ENCODE measurements around the gene ARL14. TPM values are rescaled to one million over a fixed set of nuclear protein-coding genes. Genes with fewer than 3 reads are reported as not detected.

ARL14 gene
- total and polyA plus RNA-seq, 2 donors (not counting 3 experiments of a cell fraction or from before 2014, with no cell fraction given) = not detected

DNA sequence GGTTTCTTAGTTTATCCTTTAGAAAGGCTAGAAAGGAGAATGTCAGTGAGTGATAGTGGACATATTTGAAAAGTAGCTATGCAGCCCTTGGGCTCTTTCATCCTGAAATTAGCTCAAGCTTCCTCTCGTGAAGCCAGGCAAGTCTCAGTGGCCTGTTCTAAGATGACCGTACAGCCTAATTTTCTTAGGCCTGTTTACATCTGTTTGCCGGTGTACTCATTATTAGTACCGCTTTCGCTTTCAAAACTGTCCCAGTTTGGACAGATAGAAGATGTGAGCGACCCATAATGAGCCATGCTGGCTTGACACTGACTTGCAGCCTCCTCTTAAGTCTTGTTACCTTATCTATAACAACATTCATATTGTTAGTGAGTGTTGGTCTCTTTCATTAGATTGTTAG is 5.7 kb upstream of the ARL14 start:
- Histone ChIP-seq H3K27ac (ENCODE audit: insufficient read depth, low read depth, low read length) (no peak overlapping the region), H3K36me3 (ENCODE audit: control insufficient read depth in 2 of 2, extremely low read depth in 1 of 2, insufficient read depth in 2 of 2, low read length in 2 of 2) (no peaks in the 10 kb centered on the region), H3K79me2 (ENCODE audit: control insufficient read depth, insufficient read depth, low read length) (no peaks in the 10 kb centered on the region), H3K9ac (replicated peaks; ENCODE audit: extremely low read depth, insufficient read depth, low read length) (no peak overlapping the region), H3K4me1 (ENCODE audit: control insufficient read depth, extremely low read depth, insufficient read depth, low read length) (peaks cover 4% of the 10 kb centered on the region), H4K20me1 (replicated peaks; ENCODE audit: control insufficient read depth, extremely low read depth, insufficient read depth, low read length) (no peaks in the 10 kb centered on the region), H3K4me3 (replicated peaks in 1 of 3; ENCODE audit: insufficient read depth in 1 of 3, low read depth in 1 of 3, low read length in 3 of 3) (no peak overlapping the region), H3K27me3 (ENCODE audit: control insufficient read depth in 2 of 2, insufficient read depth in 2 of 2, low read length in 2 of 2) (no peaks in the 10 kb centered on the region), H3K4me2 (ENCODE audit: insufficient read depth, low read length) (no peak overlapping the region), H2AFZ (ENCODE audit: low read depth, low read length) (no peak overlapping the region), H3K9me1 (replicated peaks; ENCODE audit: control insufficient read depth, extremely low read depth, insufficient read depth, low read length) (no peaks in the 10 kb centered on the region), H3K9me3 (replicated peaks; ENCODE audit: control insufficient read depth, insufficient read depth, low read length) (no peaks in the 10 kb centered on the region)
- ChIA-PET POLR2A (no interaction called here), CTCF (interaction anchor here (0.5 kb wide), 1 partner anchor 35 kb away, joined by 3 read pairs; no protein-coding TSS in a partner anchor)
- FAIRE-seq (no peak), DNase-seq (ENCODE audit: low read depth, low spot score) (no peak)
- TF ChIP-seq, protein P1, sequence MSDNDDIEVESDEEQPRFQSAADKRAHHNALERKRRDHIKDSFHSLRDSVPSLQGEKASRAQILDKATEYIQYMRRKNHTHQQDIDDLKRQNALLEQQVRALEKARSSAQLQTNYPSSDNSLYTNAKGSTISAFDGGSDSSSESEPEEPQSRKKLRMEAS (IDR thresholded peaks at IDR 0.05; ENCODE audit: insufficient read depth, insufficient read length) = no peak
- dilution Hi-C loops (cut with MboI; ENCODE audit: extremely low pct_ligation_motif_present, low sequenced_read_pairs) = no loop called here
- intact Hi-C loops (cut with micrococcal nuclease) = no loop called here
- BruUV-seq (replicated peaks) = no TSS peak

DNA sequence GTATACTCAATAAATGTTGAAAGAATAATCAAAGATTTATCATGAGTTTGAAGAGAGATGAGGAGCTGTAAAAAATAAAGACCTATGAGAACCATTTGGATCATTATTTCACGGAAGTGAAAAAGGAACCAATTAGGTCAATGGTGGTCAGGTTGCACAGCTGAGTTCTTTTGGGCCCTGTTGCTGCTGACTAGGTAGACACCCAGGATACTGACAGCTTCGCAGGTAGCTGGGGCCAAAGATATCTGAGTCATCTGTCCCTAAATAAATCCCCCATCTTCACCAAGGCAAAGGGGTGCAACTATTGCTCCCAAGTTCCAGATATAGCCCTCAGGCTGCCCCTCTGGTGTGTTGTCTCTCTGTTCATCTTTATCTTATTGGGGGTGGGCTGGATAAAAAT is 5.0 kb upstream of the ARL14 start:
- no peaks in the 10 kb centered on the region for H3K79me2 ChIP-seq (ENCODE audit: control insufficient read depth, insufficient read depth, low read length)
- H2AFZ ChIP-seq (ENCODE audit: low read depth, low read length) = no peak overlapping the region
- ChIA-PET POLR2A (no interaction called here), CTCF (interaction anchor here (0.9 to 1.0 kb wide), 2 partner anchors 11 to 15 kb away, joined by 3 to 5 read pairs; no protein-coding TSS in a partner anchor)
- intact Hi-C loops (cut with micrococcal nuclease) = no loop called here
- TF ChIP-seq GATA2 (IDR thresholded peaks at IDR 0.05; ENCODE audit: insufficient read depth, insufficient read length, low read depth, low read length) (no peak), EZH2 (IDR thresholded peaks at IDR 0.05; ENCODE audit: borderline replicate concordance, low read depth, low read length, severe bottlenecking) (no peak), POLR2AphosphoS5 (IDR thresholded peaks at IDR 0.05; ENCODE audit: insufficient read depth, low read depth, low read length) (no peak), FOS (IDR thresholded peaks at IDR 0.05; ENCODE audit: borderline replicate concordance, insufficient read depth, low read length) (no peak), MYC (IDR thresholded peaks at IDR 0.05; ENCODE audit: low read depth, low read length) (no peak), JUN (IDR thresholded peaks at IDR 0.05; ENCODE audit: borderline replicate concordance, insufficient read depth, insufficient read length, low read depth) (no peak), POLR2A (IDR thresholded peaks at IDR 0.05; ENCODE audit: low read depth, low read length) (no peak)
- TF ChIP-seq, protein P2, sequence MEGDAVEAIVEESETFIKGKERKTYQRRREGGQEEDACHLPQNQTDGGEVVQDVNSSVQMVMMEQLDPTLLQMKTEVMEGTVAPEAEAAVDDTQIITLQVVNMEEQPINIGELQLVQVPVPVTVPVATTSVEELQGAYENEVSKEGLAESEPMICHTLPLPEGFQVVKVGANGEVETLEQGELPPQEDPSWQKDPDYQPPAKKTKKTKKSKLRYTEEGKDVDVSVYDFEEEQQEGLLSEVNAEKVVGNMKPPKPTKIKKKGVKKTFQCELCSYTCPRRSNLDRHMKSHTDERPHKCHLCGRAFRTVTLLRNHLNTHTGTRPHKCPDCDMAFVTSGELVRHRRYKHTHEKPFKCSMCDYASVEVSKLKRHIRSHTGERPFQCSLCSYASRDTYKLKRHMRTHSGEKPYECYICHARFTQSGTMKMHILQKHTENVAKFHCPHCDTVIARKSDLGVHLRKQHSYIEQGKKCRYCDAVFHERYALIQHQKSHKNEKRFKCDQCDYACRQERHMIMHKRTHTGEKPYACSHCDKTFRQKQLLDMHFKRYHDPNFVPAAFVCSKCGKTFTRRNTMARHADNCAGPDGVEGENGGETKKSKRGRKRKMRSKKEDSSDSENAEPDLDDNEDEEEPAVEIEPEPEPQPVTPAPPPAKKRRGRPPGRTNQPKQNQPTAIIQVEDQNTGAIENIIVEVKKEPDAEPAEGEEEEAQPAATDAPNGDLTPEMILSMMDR (IDR thresholded peaks at IDR 0.05; ENCODE audit: extremely low read depth in 1 of 2, insufficient read depth in 1 of 2, low read depth in 1 of 2, low read length in 2 of 2) = no peak
- TF ChIP-seq, protein P1 (IDR thresholded peaks at IDR 0.05; ENCODE audit: insufficient read depth, insufficient read length) = no peak
- no peaks in the 10 kb centered on the region for H3K9me3 ChIP-seq (replicated peaks; ENCODE audit: control insufficient read depth, insufficient read depth, low read length)
- H3K4me1 ChIP-seq (ENCODE audit: control insufficient read depth, extremely low read depth, insufficient read depth, low read length) = peaks cover 10% of the 10 kb centered on the region
- FAIRE-seq = no peak
- H3K9me1 ChIP-seq (replicated peaks; ENCODE audit: control insufficient read depth, extremely low read depth, insufficient read depth, low read length) = no peaks in the 10 kb centered on the region
- H3K4me2 ChIP-seq (ENCODE audit: insufficient read depth, low read length) = no peak overlapping the region
- H3K4me3 ChIP-seq (replicated peaks in 1 of 3; ENCODE audit: insufficient read depth in 1 of 3, low read depth in 1 of 3, low read length in 3 of 3) = no peak overlapping the region
- H3K36me3 ChIP-seq (ENCODE audit: control insufficient read depth in 2 of 2, extremely low read depth in 1 of 2, insufficient read depth in 2 of 2, low read length in 2 of 2) = no peaks in the 10 kb centered on the region
- BruUV-seq (replicated peaks) = no TSS peak
- dilution Hi-C loops (cut with MboI; ENCODE audit: extremely low pct_ligation_motif_present, low sequenced_read_pairs) = no loop called here
- no peaks in the 10 kb centered on the region for H3K27me3 ChIP-seq (ENCODE audit: control insufficient read depth in 2 of 2, insufficient read depth in 2 of 2, low read length in 2 of 2)
- H3K27ac ChIP-seq (ENCODE audit: insufficient read depth, low read depth, low read length) = no peak overlapping the region
- no peak for DNase-seq (ENCODE audit: low read depth, low spot score)
- no peak overlapping the region for H3K9ac ChIP-seq (replicated peaks; ENCODE audit: extremely low read depth, insufficient read depth, low read length)
- H4K20me1 ChIP-seq (replicated peaks; ENCODE audit: control insufficient read depth, extremely low read depth, insufficient read depth, low read length) = no peaks in the 10 kb centered on the region
